PC-3 (cell line): ENCODE data around the gene KCNN4.

Experiments used
- CTCF ChIP-seq: fragments of 300-600 bp; sonication (generic); conservative IDR thresholded peaks from 2 replicates; pipeline ENCODE4 v1.5.1; 2017; ENCODE audit warnings: antibody characterized with exemption, low read depth, mild to moderate bottlenecking, low read length
- EZH2 ChIP-seq: fragments of 300-600 bp; sonication (generic); IDR thresholded peaks from one replicate; pipeline ENCODE4 v1.6.1; 2017; ENCODE audit warnings: antibody characterized with exemption, mild to moderate bottlenecking, low read length; ENCODE audit not compliant: unreplicated experiment

- TF ChIP-seq CTCF (no peak), EZH2 (no peak)
These were observed 34.0 kb upstream of the KCNN4 start for GRCh38 chr19:43814663-43815352.
